H1 (cell line): ENCODE measurements around the gene RFC1. TPM values are rescaled to one million over a fixed set of nuclear protein-coding genes. Genes with fewer than 3 reads are reported as not detected.

Source experiments
- CTCF ChIA-PET: fragments of 300-600 bp; sonication (Branson Sonifier 250); formaldehyde crosslinking; loops from one replicate; lab custom pipeline; 2021; ENCODE audit not compliant: partially characterized antibody; lab: Charles Lee
- POLR2A ChIA-PET: fragments of 300-600 bp; sonication (Branson Sonifier 250); formaldehyde crosslinking; loops from one replicate; lab custom pipeline; 2021; ENCODE audit warnings: inconsistent platforms; ENCODE audit not compliant: partially characterized antibody; lab: Charles Lee
- DNase-seq, 2 experiments: peaks; one replicate each; pipeline versions ENCODE4 v3.0.0 to v3.0.0-alpha.2; 2010 to 2022; ENCODE audit warnings: low spot score in 2 of 2, low read depth in 1 of 2, mixed read lengths in 1 of 2
- FAIRE-seq: peaks from 2 replicates; lab custom pipeline; 2011; peaks lifted over from hg19 to GRCh38; lab: Jason Lieb, UNC
- H2AFZ ChIP-seq: 2 replicates; pipeline ENCODE4 v1.8.1; 2012; ENCODE audit warnings: low read length, inconsistent platforms
- H2AK5ac ChIP-seq: 2 replicates; pipeline ENCODE4 v1.6.1; 2013; ENCODE audit warnings: low read depth, low read length
- H2BK120ac ChIP-seq: replicated peaks from 2 replicates; pipeline ENCODE3; 2013; ENCODE audit warnings: low read depth, low read length, inconsistent platforms
- H2BK12ac ChIP-seq: 2 replicates; pipeline ENCODE4 v1.6.1; 2013; ENCODE audit warnings: low read depth, low read length
- H2BK15ac ChIP-seq: 2 replicates; pipeline ENCODE4 v1.6.1; 2013; ENCODE audit warnings: low read length
- H2BK20ac ChIP-seq: 2 replicates; pipeline ENCODE4 v1.6.1; 2013; ENCODE audit warnings: low read length
- H2BK5ac ChIP-seq: 2 replicates; pipeline ENCODE4 v1.6.1; 2013; ENCODE audit warnings: low read depth, low read length
- H3K14ac ChIP-seq: 2 replicates; pipeline ENCODE4 v1.6.1; 2013; ENCODE audit warnings: inconsistent platforms; ENCODE audit not compliant: insufficient read length
- H3K18ac ChIP-seq: 2 replicates; pipeline ENCODE4 v1.6.1; 2013; ENCODE audit warnings: low read length; ENCODE audit errors: extremely low read depth
- H3K23ac ChIP-seq: 2 replicates; pipeline ENCODE4 v1.6.1; 2013; ENCODE audit warnings: inconsistent platforms; ENCODE audit not compliant: insufficient read length
- H3K23me2 ChIP-seq: 2 replicates; pipeline ENCODE4 v1.6.1; 2013; ENCODE audit warnings: low read depth, low read length
- H3K27ac ChIP-seq: 2 replicates; pipeline ENCODE4 v1.6.1; 2011; ENCODE audit warnings: low read depth, low read length, inconsistent platforms
- H3K27me3 ChIP-seq, 4 experiments: replicated peaks in 1 of 4; 1 replicate in 1 of 4; 2 replicates in 3 of 4; pipeline versions ENCODE4 v1.6.1 to v1.8.1; 2011 to 2013; ENCODE audit warnings: low read length in 3 of 4, mild to moderate bottlenecking in 3 of 4, inconsistent platforms in 2 of 4, mixed read lengths in 2 of 4, moderate library complexity in 1 of 4; ENCODE audit not compliant: control insufficient read depth in 3 of 4, insufficient read depth in 3 of 4; ENCODE audit errors: extremely low read depth in 1 of 4
- H3K36me3 ChIP-seq, 4 experiments: 2 replicates each; pipeline versions ENCODE4 v1.6.1 to v1.8.1; 2011 to 2013; ENCODE audit warnings: mild to moderate bottlenecking in 4 of 4, low read length in 3 of 4, moderate library complexity in 2 of 4, control low read depth in 1 of 4, inconsistent platforms in 1 of 4; ENCODE audit not compliant: insufficient read depth in 4 of 4, control insufficient read depth in 2 of 4
- H3K4ac ChIP-seq: replicated peaks from 2 replicates; pipeline ENCODE3; 2013; ENCODE audit warnings: low read length, low read depth, mixed read lengths, inconsistent platforms; ENCODE audit not compliant: insufficient read length
- H3K4me1 ChIP-seq, 4 experiments: replicated peaks in 1 of 4; 1 replicate in 1 of 4; 2 replicates in 3 of 4; pipeline versions ENCODE4 v1.6.1 to v1.8.1; 2011 to 2013; ENCODE audit warnings: low read length in 3 of 4, inconsistent platforms in 2 of 4, mixed read lengths in 1 of 4; ENCODE audit not compliant: insufficient read depth in 4 of 4, control insufficient read depth in 3 of 4
- H3K4me2 ChIP-seq, 2 experiments: 2 replicates each; pipeline versions ENCODE4 v1.6.1 to v1.8.1; 2011 to 2013; ENCODE audit warnings: low read depth in 2 of 2, low read length in 2 of 2, control low read depth in 1 of 2, inconsistent platforms in 1 of 2, mild to moderate bottlenecking in 1 of 2; ENCODE audit not compliant: insufficient read depth in 1 of 2
- H3K4me3 ChIP-seq, 4 experiments: fragments of 200-600, 300-600 bp in 1 of 4; sonication (generic), shearing (Covaris generic), sonication (Bioruptor Twin) in 1 of 4; 2 replicates each; pipeline versions ENCODE4 v1.5.1 to v1.8.1; 2011 to 2016; ENCODE audit warnings: low read length in 4 of 4, low read depth in 3 of 4, control low read depth in 2 of 4, inconsistent platforms in 2 of 4, mild to moderate bottlenecking in 2 of 4, mixed read lengths in 1 of 4, moderate library complexity in 1 of 4; ENCODE audit not compliant: insufficient read depth in 2 of 4; ENCODE audit errors: extremely low read depth in 1 of 4
- H3K56ac ChIP-seq: replicated peaks from 2 replicates; pipeline ENCODE3; 2013; ENCODE audit warnings: low read depth, mild to moderate bottlenecking, mixed read lengths, low read length, inconsistent platforms; ENCODE audit not compliant: insufficient read length
- H3K79me1 ChIP-seq: 2 replicates; pipeline ENCODE4 v1.6.1; 2013; ENCODE audit warnings: low read depth, low read length, control low read depth
- H3K79me2 ChIP-seq, 2 experiments: 2 replicates each; pipeline versions ENCODE4 v1.6.1 to v1.8.1; 2012 to 2013; ENCODE audit warnings: low read length in 2 of 2, mild to moderate bottlenecking in 2 of 2, inconsistent platforms in 1 of 2; ENCODE audit not compliant: insufficient read depth in 2 of 2, control insufficient read depth in 1 of 2
- H3K9ac ChIP-seq, 4 experiments: replicated peaks in 1 of 4; 1 replicate in 1 of 4; 2 replicates in 3 of 4; pipeline versions ENCODE4 v1.6.1 to v1.8.1; 2011 to 2013; ENCODE audit warnings: low read depth in 3 of 4, low read length in 3 of 4, control low read depth in 2 of 4, mild to moderate bottlenecking in 2 of 4, moderate library complexity in 2 of 4, inconsistent platforms in 1 of 4; ENCODE audit errors: extremely low read depth in 1 of 4
- H3K9me3 ChIP-seq, 2 experiments: 2 replicates each; pipeline versions ENCODE4 v1.6.1 to v1.8.1; 2012 to 2013; ENCODE audit warnings: mild to moderate bottlenecking in 2 of 2, moderate library complexity in 2 of 2, control low read depth in 1 of 2, inconsistent platforms in 1 of 2, low read depth in 1 of 2, low read length in 1 of 2, mixed read lengths in 1 of 2; ENCODE audit not compliant: insufficient read depth in 2 of 2
- H4K20me1 ChIP-seq, 2 experiments: replicated peaks in 1 of 2; 2 replicates each; pipeline versions ENCODE3 to v1.8.1; 2011 to 2013; ENCODE audit warnings: inconsistent platforms in 2 of 2, low read length in 2 of 2, mild to moderate bottlenecking in 1 of 2; ENCODE audit not compliant: insufficient read depth in 2 of 2, control insufficient read depth in 1 of 2
- H4K5ac ChIP-seq: 2 replicates; pipeline ENCODE4 v1.6.1; 2013; ENCODE audit warnings: low read length, low read depth, mixed read lengths, inconsistent platforms; ENCODE audit not compliant: insufficient read length
- H4K8ac ChIP-seq: 2 replicates; pipeline ENCODE4 v1.8.0; 2013; ENCODE audit warnings: mild to moderate bottlenecking, moderate library complexity, low read length, inconsistent platforms; ENCODE audit not compliant: insufficient read depth; ENCODE audit errors: extremely low read depth
- H4K91ac ChIP-seq: replicated peaks from 2 replicates; pipeline ENCODE3; 2013; ENCODE audit warnings: low read length, mixed read lengths, inconsistent platforms; ENCODE audit not compliant: insufficient read length
- ASH2L ChIP-seq: fragments of 200-600, 300-600 bp; sonication (generic); IDR thresholded peaks from one replicate; pipeline ENCODE4 v1.7.1; 2017; ENCODE audit warnings: low read length
- BACH1 ChIP-seq: IDR thresholded peaks from 2 replicates; pipeline ENCODE4 v1.6.1; 2012; ENCODE audit warnings: low read length, improper control_type of control experiment
- CBX5 ChIP-seq: fragments of 300-800, 300-1000 bp; sonication (generic); IDR thresholded peaks from 2 replicates; pipeline ENCODE4 v1.7.1; 2016; ENCODE audit warnings: antibody characterized with exemption, low read length, low read depth
- CTBP2 ChIP-seq: IDR thresholded peaks from 2 replicates; pipeline ENCODE4 v1.7.0; 2011; ENCODE audit warnings: borderline replicate concordance, mild to moderate bottlenecking, moderate library complexity, mixed read lengths, low read length; ENCODE audit not compliant: insufficient read depth, insufficient read length
- E2F6 ChIP-seq: IDR thresholded peaks from 2 replicates; pipeline ENCODE4 v1.6.1; 2012; ENCODE audit warnings: inconsistent platforms
- EP300 ChIP-seq, 2 experiments: IDR thresholded peaks; 1 replicate in 1 of 2; 2 replicates in 1 of 2; pipeline ENCODE4 v1.6.1; 2011 to 2012; ENCODE audit warnings: low read depth in 2 of 2, low read length in 2 of 2, mild to moderate bottlenecking in 2 of 2, borderline replicate concordance in 1 of 2, inconsistent platforms in 1 of 2, moderate library complexity in 1 of 2
- HDAC2 ChIP-seq, 2 experiments: fragments of 300-600 bp in 1 of 2; sonication (generic) in 1 of 2; IDR thresholded peaks; 2 replicates each; pipeline ENCODE4 v1.6.1; 2011 to 2012; ENCODE audit warnings: low read depth in 2 of 2, low read length in 2 of 2, mild to moderate bottlenecking in 2 of 2, moderate library complexity in 2 of 2, borderline replicate concordance in 1 of 2, inconsistent platforms in 1 of 2
- SIN3A ChIP-seq, 2 experiments: IDR thresholded peaks in 1 of 2; conservative IDR thresholded peaks in 1 of 2; 2 replicates each; pipeline ENCODE4 v1.6.1; 2011 to 2012; ENCODE audit warnings: low read length in 2 of 2, improper control_type of control experiment in 1 of 2, low read depth in 1 of 2, mild to moderate bottlenecking in 1 of 2
- SIRT6 ChIP-seq: IDR thresholded peaks from one replicate; pipeline ENCODE4 v1.7.1; 2012; ENCODE audit warnings: low read length, inconsistent platforms
- SRF ChIP-seq: IDR thresholded peaks from 2 replicates; pipeline ENCODE4 v1.6.1; 2011; ENCODE audit warnings: mild to moderate bottlenecking, low read depth, low read length, moderate library complexity
- TAF7 ChIP-seq: optimal IDR thresholded peaks from 2 replicates; pipeline ENCODE3; 2011; ENCODE audit warnings: low read depth, mild to moderate bottlenecking, inconsistent platforms, low read length, moderate library complexity, borderline replicate concordance
- USF2 ChIP-seq: IDR thresholded peaks from 2 replicates; pipeline ENCODE4 v1.6.1; 2011; ENCODE audit warnings: low read length, improper control_type of control experiment
- WGBS, 2 experiments: shearing (Covaris generic) in 1 of 2; methylation state at CpG; one replicate each; pipeline versions ENCODE4 v1.1.6 to v1.1.7; 2013 to 2015; ENCODE audit warnings: low lambda C conversion rate in 2 of 2, mixed read lengths in 2 of 2, inconsistent platforms in 1 of 2, low coverage in 1 of 2, missing lambda C conversion rate in 1 of 2; ENCODE audit not compliant: insufficient replicate concordance in 2 of 2, insufficient coverage in 1 of 2, insufficient read length in 1 of 2; ENCODE audit errors: extremely low coverage in 1 of 2, missing lambda C conversion rate in 1 of 2; 5-methylcytosine and 5-hydroxymethylcytosine counted together
- polyA plus RNA-seq, 7 experiments: library from polyadenylated mRNA; depleted of rRNA in 3 of 7; stranded (reverse) in 5 of 7; unstranded in 2 of 7; fragments of >200 nt in 5 of 7; fragments of 200-250 nt in 2 of 7; gene quantifications; 1 replicate in 5 of 7; 2 replicates in 1 of 7; 4 replicates in 1 of 7; pipeline versions ENCODE4 v1.2.1 to v1.2.3, GENCODE V29; 2011 to 2013; ENCODE audit warnings: missing spikeins in 2 of 7, mixed read lengths in 2 of 7
- total RNA-seq: library from RNA; stranded (reverse); fragmentation: NEBNext Ultra II Directional; extraction: Animal tissue kit (Norgen Biotek cat#: 25700); gene quantifications from 2 replicates; pipeline ENCODE4 v1.2.1, GENCODE V29; 2021

Gene RFC1
- total and polyA plus RNA-seq, 2 of the 8 experiments (the other 6 are each of a cell fraction or from before 2014, with no cell fraction given) = 16.0 to 83.8 TPM

GRCh38 chr4:39390603-39391002, 24.4 kb upstream of the RFC1 start:
- Histone ChIP-seq H3K79me2 (no peaks in the 10 kb centered on the region), H3K4me3 (no peak overlapping the region), H3K9ac (no peak overlapping the region), H3K18ac (no peak overlapping the region), H3K79me1 (no peaks in the 10 kb centered on the region), H3K36me3 (no peaks in the 10 kb centered on the region), H2BK12ac (no peak overlapping the region), H3K9me3 (no peaks in the 10 kb centered on the region), H4K91ac (no peak overlapping the region), H2AFZ (no peak overlapping the region), H3K56ac (no peak overlapping the region), H3K27ac (no peak overlapping the region), H3K4ac (no peak overlapping the region), H3K14ac (no peak overlapping the region), H2BK120ac (no peak overlapping the region), H2BK15ac (no peak overlapping the region), H3K23me2 (no peaks in the 10 kb centered on the region), H4K8ac (no peak overlapping the region), H2AK5ac (no peak overlapping the region), H3K27me3 (no peaks in the 10 kb centered on the region), H2BK20ac (no peak overlapping the region), H3K4me2 (no peak overlapping the region), H2BK5ac (no peak overlapping the region), H4K5ac (no peak overlapping the region), H4K20me1 (no peaks in the 10 kb centered on the region), H3K4me1 (no peaks in the 10 kb centered on the region), H3K23ac (no peak overlapping the region)
- no peak for DNase-seq
- 87% methylated on average over 6 of the region's 6 CpGs; no CpG with 5 or more reads in 1 of the 2 experiments for WGBS, 2 experiments
- POLR2A ChIA-PET = no interaction called here
- no peak for FAIRE-seq
- CTCF ChIA-PET = no interaction called here
- TF ChIP-seq USF2 (no peak), SIN3A (conservative IDR thresholded peaks at IDR 0.05 in 1 of 2, IDR thresholded peaks at IDR 0.05 in 1 of 2; ENCODE audit: low read depth in 1 of 2, low read length in 2 of 2) (no peak), E2F6 (no peak), EP300 (IDR thresholded peaks at IDR 0.05; ENCODE audit: borderline replicate concordance in 1 of 2, low read depth in 2 of 2, low read length in 2 of 2) (no peak), SRF (no peak), ASH2L (no peak), TAF7 (no peak), BACH1 (no peak), HDAC2 (IDR thresholded peaks at IDR 0.05; ENCODE audit: borderline replicate concordance in 1 of 2, low read depth in 2 of 2, low read length in 2 of 2) (no peak), CBX5 (no peak), SIRT6 (no peak), CTBP2 (no peak)
